CD4-positive, alpha-beta T cell treated with Interleukin-15 for 1 hour (primary cell): Measurements from ENCODE around the gene ANKS1A.

Experiments used
- DNase-seq: peaks from one replicate; pipeline ENCODE4 v3.0.0-alpha.2; 2020

Gene ANKS1A

GRCh38 chr6:35073211-35073610 lies 184.2 kb downstream of the ANKS1A start:
- DNase-seq = no peak

- DNase-seq = peak; percentile 4
Measured at GRCh38 chr6:35073766-35074471, 184.9 kb downstream of the ANKS1A start.

- DNase-seq = no peak
Measured at GRCh38 chr6:35076997-35077712, 188.1 kb downstream of the ANKS1A start.

GRCh38 chr6:35077713-35078105 lies 188.7 kb downstream of the ANKS1A start:
- no peak for DNase-seq

- DNase-seq = no peak
Measured at GRCh38 chr6:35078226-35078850, 189.3 kb downstream of the ANKS1A start.

- DNase-seq = no peak
Measured at GRCh38 chr6:35078896-35079295, 189.8 kb downstream of the ANKS1A start.

GRCh38 chr6:35079311-35080000 lies 190.4 kb downstream of the ANKS1A start:
- no peak for DNase-seq

GRCh38 chr6:35080016-35080680 lies 191.1 kb downstream of the ANKS1A start:
- DNase-seq = no peak

- no peak for DNase-seq
Measured at GRCh38 chr6:35080821-35081425, 191.9 kb downstream of the ANKS1A start.

- DNase-seq = no peak
Measured at GRCh38 chr6:35081426-35081851, 192.4 kb downstream of the ANKS1A start.

GRCh38 chr6:35082046-35082732 lies 193.1 kb downstream of the ANKS1A start:
- no peak for DNase-seq

GRCh38 chr6:35082733-35083403 lies 193.8 kb downstream of the ANKS1A start:
- DNase-seq = no peak

- no peak for DNase-seq
Measured at GRCh38 chr6:35083507-35083906, 194.5 kb downstream of the ANKS1A start.

GRCh38 chr6:35084041-35084491 lies 195.0 kb downstream of the ANKS1A start:
- DNase-seq = no peak

- no peak for DNase-seq
Measured at GRCh38 chr6:35084511-35085203, 195.6 kb downstream of the ANKS1A start.

GRCh38 chr6:35085359-35086281 lies 196.6 kb downstream of the ANKS1A start:
- no peak for DNase-seq

- no peak for DNase-seq
Measured at GRCh38 chr6:35086282-35086632, 197.2 kb downstream of the ANKS1A start.

GRCh38 chr6:35086636-35087360 lies 197.7 kb downstream of the ANKS1A start:
- DNase-seq = no peak
